NCI-H1417 treated with DMSO at 0.1 percent for 48 hours (cell line): ENCODE measurements around the gene NBEA.

ENCODE experiments used
- DNase-seq: peaks from one replicate; lab custom pipeline; 2025; lab: John Stamatoyannopoulos, UW

NBEA gene

DNA sequence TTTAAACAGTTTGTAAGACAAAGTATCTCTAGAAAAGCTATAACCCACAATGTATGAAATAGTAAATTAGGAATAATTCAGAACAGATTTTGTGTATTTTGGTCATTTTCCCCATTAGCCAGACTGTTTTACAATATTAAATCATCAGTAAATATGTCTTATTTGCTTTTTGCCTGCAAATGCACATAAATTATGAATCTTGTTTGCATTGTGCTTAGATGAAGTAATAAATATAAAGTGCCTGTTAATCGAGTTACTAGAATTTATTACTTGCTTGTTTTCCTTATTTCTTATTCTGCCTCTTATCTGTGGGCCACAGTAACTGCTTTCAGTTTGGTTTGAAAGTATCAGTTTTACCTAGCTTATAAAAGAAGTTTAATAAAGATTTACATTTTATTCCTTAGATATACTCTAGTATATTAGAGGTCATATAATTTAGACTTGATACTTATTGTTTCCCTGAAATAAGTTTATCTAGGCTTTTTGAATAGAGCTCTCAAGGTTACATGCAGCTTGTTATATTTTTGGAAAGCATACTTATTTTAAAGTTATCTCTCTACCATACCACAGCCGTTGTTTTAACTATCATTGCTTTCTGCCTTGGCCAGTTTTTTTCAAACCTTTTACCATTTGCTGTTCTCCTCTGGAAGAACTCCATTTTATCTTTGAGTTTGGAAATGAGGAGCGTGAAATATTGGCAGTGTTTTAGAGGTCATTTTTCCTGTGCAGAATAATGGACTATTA, 238.0 kb downstream of the NBEA start:
- no peak for DNase-seq

DNA sequence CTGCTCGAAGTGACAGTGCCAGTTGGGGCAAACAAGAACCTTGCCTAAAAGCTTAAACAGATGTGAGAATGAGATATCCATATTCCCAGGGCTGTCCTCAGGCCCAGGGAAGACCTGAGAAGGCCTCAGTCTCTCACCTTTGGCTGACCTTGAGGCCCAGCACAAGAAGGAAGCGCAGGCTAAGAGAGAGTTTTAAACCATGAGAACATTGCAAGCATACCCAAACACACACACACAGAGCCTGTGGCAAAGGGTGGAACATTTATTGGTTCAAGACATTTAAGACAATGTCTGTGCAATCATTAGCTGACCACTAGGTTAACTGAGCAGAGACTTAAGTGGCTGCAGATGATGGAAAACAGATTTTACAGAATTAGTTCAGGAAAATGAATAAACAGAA, 248.2 kb downstream of the NBEA start:
- DNase-seq: no peak

DNA sequence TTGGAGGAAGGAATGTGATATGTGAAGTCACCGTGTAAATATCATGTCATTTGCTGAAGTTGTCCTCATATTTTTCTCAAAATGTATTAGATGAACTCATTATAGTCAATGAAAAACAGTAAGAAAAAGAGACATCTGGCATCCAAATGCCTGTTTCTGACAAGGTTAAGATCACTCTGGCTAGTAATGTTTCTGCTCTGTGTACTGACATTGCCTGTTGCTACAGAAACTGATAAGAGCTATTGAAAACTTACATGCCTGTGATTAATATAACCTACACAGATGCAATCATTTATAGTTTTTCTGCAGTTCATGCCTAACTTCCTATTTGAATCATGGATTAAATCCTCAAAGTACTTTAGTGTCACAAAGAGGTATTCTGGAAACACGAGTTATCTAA, 249.8 kb downstream of the NBEA start:
- DNase-seq: no peak

DNA sequence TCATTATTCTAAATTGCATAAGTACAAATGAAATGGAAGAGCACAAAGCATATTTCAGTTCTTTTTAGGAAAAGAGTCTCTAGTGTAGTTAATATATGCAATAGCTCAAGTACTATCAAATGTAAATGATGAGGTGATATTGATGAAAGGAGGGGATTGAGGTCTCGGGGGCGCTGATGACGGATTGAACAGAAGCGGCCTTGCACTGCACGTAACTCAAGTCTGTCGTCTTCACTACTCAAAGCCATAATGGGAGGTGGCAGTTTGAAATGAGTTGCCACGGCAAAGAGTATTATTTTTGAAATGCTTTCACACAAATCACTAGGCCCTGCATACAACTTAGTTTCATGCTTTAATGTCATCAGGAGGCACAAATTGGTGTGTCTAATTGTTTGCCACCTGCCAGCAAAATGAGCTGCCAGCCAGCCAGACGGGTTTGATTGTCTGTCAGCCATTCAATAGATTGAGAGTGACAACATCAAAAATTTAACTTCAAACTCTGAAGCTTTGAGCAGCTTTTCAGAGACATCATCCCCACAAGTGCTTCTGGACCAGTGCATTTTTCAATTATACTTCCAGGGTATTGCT, 256.6 kb downstream of the NBEA start:
- DNase-seq: no peak

DNA sequence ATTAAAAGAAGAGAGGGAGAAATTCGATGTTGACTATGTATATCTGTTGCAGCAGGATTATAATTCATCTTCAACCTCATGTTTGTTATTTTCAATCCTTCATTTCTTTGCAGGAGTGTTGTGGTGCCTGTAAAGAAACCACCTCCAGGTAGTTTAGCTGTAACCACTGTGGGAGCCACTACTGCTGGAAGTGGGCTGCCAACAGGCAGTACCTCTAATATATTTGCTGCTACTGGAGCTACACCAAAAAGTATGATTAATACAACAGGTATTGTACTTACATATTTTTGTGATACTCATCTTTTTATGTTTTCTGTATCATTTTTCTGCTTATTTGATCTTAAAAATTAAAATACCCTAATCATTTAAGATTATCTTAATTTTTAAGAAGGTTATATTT, 266.5 kb downstream of the NBEA start:
- no peak for DNase-seq

DNA sequence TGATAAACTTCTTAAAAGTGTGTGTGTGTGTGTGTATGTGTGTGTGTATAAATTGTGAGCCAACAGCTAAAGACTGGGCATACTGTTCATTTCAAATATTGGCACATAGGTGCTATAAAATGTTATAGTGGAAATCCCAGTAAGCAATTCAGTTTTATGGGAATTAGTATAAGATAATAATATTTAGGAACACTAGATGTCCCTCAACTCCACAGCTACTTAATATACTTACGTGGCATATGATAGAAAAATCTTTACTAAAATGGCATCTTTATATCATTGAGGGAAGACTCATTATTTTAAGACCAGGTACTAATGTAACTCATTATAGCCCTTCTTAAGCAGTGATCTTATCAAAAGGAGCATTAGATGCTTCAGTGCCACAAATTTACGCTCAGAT, 268.2 kb downstream of the NBEA start:
- DNase-seq: no peak

DNA sequence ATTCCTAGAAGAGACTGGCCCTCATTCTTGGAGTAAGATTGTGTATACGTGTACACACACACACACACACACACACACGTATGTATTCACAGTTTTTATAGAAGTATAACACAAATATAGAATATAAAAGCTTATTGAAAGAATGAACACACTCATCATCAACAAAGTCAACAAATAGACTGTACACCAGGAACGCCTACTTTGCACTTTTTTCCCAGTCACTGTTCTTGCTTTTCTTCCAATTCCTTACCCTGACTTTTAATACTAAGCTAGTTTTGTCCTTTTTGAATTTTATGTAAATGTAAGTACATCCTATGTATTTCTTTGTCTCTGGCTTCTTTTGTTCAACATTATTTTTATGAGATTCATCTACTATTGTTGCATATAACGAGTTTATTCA, 269.9 kb downstream of the NBEA start:
- no peak for DNase-seq

DNA sequence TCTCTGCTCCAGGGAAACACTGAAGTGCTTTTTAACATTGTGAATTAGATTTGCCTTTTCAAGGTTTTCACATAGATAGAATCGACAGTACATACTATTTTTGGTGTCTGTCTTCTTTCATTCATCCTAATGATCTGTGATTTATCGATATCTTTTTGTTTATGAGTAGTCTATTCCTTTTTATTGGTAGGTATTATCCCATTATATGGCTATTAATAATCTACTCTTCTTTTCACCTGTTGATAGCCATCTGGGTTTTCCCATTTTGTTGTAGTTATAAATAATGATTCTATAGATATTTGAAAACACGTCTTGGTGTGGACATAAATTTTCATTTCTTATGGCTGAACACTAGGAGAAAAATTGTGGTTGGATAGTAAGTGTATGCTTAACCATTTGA, 271.8 kb downstream of the NBEA start:
- DNase-seq: no peak

DNA sequence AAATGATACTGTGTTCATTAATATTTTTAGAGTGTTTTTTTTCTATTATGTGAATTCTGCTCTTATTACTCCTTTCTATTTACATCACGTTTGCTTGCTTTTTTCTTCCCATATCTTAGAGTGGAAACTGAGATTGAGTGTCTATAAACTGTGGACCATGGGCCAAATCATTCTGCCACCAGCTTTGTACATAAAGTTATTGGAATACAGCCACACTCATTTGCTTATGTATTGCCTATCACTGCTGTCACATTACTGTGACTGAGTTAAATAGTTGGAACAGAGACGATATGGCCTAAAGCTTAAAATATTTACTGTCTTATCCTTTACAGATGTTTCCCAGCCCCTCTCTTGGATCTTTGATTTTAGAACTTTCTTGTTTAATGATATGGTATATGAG, 274.1 kb downstream of the NBEA start:
- DNase-seq: no peak

DNA sequence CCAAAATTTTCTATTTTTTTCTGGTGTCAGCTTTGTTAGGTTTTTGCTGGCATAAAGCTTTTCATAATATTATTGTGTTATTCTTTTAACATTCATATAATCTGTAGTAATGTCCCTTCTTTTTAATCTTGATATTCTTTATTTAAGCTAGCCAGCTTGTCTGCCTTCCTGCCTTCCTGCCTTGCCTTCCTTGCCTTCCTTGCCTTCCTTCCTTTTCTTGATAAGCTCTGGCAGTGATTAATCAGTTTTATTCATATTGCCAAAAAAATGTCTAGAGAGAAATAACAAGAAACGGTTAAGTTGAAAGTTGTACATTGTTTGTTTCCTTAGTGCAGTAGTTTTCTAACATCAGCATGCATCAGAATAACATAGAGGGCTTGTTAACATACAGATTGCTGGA, 277.0 kb downstream of the NBEA start:
- DNase-seq: no peak

DNA sequence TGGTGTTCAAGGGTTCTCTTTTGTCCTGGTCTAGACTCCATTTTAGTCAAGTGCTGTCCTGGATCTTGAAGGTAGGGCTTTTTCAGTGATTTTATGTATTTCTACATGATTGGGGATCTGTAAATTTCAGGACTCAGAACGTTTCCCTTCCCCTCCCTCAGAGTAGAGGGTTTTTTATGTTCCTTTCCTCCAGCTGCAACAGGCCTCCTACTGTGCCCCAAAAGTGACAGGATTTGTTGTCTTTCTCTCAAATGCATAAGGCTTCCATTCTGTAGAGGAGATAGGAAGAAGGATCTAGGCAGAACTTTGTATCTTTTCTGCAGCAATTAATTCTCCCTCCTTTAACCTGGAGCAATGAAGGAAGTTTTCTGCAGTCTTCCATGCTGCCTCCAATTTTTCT, 283.1 kb downstream of the NBEA start:
- DNase-seq: no peak

DNA sequence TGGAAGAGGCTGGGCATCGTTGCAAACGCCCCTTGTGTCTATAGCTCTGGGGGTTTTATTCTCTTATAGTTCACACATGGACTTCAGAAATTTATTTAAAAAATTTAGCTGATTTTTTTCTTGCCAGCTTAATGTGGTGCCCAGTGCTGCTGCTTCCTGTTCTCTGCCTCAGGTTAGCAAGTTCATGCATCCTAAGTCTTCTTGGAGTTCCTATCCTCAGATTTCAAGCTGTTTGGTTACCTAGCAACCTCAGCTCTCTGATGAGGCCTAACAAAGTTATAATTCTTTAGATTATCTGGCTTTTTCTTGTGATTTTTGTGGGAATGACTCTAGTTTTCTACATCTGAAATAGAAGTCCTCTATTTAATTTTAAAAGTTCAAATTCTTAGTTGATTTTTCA, 283.5 kb downstream of the NBEA start:
- no peak for DNase-seq

DNA sequence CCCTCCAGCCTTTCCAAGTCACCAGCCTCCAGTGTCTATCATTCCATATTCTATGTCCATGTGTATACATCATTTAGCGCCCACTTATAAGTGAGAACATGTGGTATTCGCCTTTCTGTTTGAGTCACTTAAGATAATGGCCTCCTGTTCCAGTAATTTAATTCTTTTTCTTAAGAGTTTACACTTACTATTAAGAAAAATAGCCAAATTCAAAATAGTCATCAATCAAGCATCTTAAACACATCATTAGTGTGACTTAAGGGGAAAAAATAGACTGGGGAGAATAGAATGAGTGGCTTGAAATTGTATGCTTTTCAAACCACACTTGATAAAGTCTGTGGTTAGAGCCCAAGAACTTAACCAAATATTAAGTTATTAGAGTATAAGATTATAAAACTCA, 286.5 kb downstream of the NBEA start:
- DNase-seq: no peak

DNA sequence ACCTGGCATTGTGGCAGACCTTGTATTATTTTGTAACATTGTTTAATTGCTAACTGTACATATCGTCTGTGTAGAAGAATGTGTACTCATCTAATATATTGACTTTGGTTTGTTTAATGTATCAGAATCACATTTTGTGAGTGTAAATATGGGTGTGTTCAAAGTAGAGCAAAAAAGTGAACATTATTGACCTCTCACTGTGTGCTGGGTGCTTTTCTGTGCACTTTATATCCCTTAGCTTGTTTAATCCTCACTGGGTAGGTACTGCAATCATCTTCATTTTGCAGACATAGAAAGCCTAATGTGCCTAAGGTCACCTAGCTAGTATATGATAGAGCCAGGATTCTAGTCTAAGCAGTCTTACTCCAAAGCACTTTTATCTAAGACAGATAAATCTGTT, 289.4 kb downstream of the NBEA start:
- no peak for DNase-seq

DNA sequence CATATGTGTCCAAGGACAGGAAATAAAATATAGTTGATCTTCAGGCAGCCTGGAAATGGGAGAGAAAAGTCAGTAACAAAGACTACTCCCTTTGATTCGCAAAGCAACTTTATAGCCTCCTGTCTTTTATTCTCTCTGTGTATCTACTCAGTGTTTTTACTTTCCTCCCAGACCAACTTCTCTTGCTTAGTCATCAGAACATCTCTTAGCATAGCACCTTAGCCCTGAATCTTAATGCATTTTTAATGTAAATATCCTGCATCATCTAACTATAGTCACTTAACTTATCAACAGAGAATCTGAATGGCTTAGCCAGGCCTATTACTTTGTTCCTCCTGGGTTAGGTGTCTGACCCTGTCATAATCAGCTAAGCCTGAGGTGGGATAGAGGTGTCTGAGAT, 296.2 kb downstream of the NBEA start:
- DNase-seq: no peak

DNA sequence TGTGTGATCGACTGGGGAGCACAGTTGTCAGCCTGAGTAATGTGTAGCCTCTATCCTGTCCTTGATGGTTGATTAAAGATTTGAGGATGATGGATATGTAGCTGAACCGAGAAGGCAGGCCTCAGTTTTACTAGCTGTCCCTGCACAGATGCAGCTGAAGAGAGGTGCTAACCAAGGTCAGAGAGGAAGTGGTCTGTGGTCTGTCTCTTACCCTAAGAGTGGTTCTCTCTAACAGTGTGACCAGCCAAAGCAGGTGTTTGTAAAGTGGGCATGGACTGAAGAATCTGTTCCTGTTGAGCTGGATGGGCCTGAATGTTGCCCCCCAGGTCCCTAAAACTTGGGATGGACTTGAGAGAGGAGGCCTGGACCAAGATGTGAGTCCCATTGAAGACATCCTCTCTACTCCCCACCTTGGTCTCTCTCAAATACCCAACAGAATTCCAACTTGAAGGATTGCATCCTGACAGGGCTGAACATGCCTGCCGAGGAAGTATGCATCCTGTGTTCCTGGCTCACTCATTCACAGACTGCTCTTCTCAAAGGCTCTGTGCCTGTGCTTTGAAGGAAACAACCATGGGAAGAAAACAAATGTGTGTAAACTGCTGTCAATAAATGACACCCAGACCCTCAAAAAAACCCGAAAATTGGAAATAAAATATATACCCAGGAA, 310.6 kb downstream of the NBEA start:
- DNase-seq: no peak

DNA sequence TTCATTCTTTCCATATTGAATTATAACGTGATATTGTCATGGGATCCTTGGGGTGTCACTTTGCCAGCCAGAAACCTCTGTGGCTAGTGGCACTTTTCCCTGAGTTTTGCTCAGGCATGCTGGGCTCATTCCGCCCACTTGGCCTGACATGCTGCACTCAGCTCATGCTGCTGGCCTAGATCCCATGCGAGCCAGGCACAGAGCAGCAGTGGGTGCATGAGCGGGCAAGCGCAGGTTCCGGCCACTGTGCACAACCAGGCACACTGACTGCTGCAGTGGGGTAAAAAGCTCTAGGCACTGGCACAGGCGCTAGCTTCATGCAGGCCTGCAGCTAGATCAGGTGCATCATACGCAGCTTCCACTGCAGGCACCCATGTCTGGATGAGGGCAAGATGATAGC, 313.2 kb downstream of the NBEA start:
- DNase-seq: no peak

DNA sequence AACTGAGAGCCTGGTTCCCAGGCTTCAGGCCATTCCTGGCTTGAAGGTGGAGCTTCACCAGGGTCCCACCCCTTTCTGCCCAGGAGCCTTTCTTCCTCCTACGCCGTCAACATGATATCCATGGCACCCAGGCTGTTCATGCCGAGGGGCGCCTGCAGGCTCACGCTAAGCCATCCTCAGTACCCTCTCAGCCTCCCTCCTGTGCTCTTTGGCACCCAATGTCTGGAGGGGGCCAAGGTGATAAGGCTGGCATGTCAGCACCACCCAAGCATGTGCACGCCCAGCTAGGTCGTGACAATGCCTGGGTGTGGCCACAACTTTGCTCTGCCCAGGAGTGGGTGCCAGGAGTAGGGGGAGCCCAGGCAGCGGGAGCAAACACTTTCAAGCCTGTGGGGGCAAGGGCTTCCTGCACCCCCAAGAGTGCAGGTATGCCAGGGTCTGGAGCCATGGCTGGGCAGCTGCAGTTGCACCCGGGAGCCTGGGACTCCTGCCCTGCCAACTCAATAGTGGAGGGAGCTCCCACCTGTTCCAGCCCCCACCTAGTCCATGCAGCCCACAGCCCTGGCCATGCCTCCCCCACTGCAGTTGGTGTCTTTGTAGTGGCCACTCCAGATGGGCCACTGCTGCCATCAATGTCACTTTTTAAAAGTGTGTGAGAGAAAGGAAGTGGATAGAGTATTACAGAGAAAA, 314.5 kb downstream of the NBEA start:
- DNase-seq: no peak

DNA sequence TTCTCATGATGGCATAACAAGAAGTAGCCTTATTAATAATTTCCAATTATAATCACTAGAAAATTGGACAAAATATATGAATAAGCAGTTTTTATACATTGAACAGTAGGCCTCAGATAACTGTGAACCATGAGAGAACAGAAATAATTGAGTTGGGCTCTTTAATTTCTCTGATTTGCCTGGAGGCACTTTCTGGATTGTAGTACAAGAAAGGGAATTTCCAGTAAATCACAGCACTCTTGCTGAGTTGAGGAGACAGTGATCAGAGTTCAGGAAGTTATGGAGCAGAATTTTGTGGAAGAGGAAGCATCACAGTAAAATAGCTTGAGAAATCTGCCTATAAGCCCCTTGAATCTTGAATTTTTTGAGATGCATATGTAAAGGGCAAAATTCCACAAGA, 318.2 kb downstream of the NBEA start:
- DNase-seq: no peak

DNA sequence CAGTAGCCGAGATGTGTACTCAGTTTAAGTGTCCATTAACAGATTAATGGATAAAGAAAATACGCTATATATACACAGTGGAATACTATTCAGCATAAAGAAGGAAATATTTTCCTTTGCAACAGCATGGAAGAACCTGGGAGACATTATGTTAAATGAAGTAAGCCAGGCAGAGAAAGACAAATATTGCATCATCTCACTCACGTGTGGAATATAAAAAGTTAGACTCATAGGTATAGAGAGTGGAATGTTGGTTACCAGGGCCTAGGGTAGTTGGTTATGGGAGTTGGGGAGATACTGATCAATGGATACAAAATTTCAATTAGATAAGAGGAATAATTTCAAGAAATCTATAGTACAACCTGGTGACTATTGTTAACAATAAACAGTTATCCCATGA, 324.3 kb downstream of the NBEA start:
- no peak for DNase-seq

DNA sequence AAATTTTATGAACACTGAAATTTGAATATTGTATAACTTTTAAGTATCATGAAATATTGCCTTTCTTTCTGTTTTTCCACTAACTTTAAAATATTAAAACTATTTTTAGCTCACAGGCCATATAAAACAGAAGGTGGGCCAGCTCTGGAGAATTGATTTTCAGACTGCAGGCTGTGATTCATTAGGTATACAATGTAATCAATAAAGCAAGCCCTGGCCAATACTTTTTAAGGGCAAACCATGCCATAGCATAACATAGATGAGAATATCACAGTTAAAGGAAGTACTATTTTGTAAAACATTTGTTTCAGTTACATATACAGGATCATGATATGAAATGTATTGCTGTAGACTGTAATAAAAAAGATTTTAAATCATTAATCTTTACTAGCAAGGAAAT, 336.8 kb downstream of the NBEA start:
- no peak for DNase-seq

DNA sequence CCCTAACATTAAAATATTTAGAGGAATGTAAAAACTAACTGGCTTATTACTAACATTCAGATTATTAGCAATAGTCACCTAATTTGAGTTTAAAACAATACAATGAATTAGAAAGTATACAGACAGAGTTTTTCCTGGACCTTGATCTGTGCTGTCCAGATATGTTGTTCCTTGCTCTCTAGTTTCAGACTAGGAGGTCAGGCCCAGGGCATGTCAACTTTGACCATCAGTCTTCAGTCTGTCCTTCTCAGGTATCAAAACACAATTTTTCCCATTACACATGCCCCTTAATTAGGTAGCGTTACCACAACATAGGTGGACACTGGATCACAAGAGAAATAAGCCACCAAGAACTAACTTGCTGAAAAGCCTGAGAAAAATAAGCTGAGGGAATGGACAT, 337.4 kb downstream of the NBEA start:
- no peak for DNase-seq

DNA sequence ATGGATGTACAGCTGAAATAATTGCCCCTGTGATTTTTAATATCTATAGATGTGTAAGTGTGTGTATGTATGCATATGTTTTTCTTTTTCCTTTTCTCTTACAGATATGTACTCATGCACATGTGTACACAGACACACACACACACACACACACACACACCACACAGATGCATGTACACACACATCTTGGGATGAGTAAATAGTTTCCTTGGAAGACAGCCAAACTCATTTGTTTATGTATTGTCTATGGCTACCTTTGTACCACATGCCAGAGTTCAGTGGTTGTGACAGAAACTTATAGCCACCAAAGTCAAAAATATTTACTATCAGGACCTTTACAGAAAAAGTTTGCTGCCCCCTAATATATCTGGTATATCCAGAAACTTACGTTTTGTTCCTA, 341.8 kb downstream of the NBEA start:
- no peak for DNase-seq
